ENCODE results near the gene ULBP2. TPM values are rescaled to one million over a fixed set of nuclear protein-coding genes. Genes with fewer than 3 reads are reported as not detected.

The ULBP2 gene
- total RNA-seq, 1 donor: 2.5 TPM

DNA sequence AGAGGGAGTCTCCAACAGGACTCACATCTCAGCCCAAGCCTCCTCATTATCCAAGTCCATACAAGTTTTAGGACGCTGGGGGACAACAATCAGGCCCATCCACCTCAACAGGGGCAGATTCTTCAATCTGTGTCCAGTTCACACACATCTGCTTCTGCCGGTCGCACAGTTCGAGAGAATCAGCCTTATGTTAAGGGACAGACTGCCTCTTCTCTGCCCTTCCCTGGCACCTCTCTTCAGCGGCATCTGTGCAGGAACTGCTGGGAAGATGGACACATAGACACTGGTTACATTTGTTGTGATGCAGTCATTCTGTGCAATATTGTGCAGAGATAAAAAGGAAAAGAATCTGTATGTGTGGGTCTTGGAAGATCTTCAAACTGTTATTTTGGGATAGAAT lies 43.0 kb downstream of the ULBP2 start:
- H3K9me3 ChIP-seq (ENCODE audit: low read depth, low read length): peaks cover 9% of the 10 kb centered on the region
- H3K79me2 ChIP-seq (ENCODE audit: insufficient read depth, low read length): no peaks in the 10 kb centered on the region
- H3K4me1 ChIP-seq (ENCODE audit: insufficient read depth, low read length): no peaks in the 10 kb centered on the region
- no peak overlapping the region for H3K4me3 ChIP-seq (ENCODE audit: insufficient read depth, low read length)
- H3K36me3 ChIP-seq (ENCODE audit: insufficient read depth, low read length): no peaks in the 10 kb centered on the region
- H3K27me3 ChIP-seq (ENCODE audit: insufficient read depth, low read length): peaks cover 80% of the 10 kb centered on the region
- TF ChIP-seq CTCF (IDR thresholded peaks at IDR 0.05; ENCODE audit: extremely low read depth, low read depth, low read length): no peak
- no peaks in the 10 kb centered on the region for H4K20me1 ChIP-seq (ENCODE audit: insufficient read depth, low read length)
- no peak overlapping the region for H3K27ac ChIP-seq (ENCODE audit: low read depth, low read length)
- H2AFZ ChIP-seq (ENCODE audit: low read length): no peak overlapping the region
- DNase-seq (ENCODE audit: insufficient read length, low spot score, missing footprints): no peak
- H3K4me2 ChIP-seq (ENCODE audit: insufficient read depth, low read length): no peak overlapping the region

DNA sequence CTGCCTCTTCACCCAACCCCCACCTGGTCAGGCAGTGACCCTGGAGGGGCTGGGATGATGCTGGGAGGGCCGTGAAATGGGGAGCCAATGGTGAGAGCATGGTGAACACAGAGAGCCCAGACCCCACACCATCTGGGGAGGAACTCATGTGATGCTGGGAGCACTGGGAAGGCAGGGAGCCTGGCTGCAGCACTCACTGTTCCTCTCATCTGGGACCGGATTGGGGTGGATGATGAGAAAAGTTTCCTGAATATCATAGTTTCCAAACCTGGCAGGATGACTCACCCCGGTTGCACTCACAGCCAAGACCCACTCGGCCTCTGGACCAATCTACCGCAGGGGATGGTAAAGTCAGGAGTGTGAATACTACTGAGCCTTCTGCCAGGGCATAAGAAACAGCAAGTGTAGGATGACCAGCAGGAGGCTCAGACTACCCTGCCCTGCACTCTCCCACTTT lies 43.7 kb downstream of the ULBP2 start:
- Histone ChIP-seq H2AFZ (ENCODE audit: low read length) (no peak overlapping the region), H3K27me3 (ENCODE audit: insufficient read depth, low read length) (peaks cover 87% of the 10 kb centered on the region), H3K27ac (ENCODE audit: low read depth, low read length) (no peak overlapping the region), H3K4me1 (ENCODE audit: insufficient read depth, low read length) (no peaks in the 10 kb centered on the region), H3K79me2 (ENCODE audit: insufficient read depth, low read length) (no peaks in the 10 kb centered on the region), H3K4me2 (ENCODE audit: insufficient read depth, low read length) (no peak overlapping the region), H3K36me3 (ENCODE audit: insufficient read depth, low read length) (no peaks in the 10 kb centered on the region), H3K9me3 (ENCODE audit: low read depth, low read length) (peaks cover 9% of the 10 kb centered on the region), H4K20me1 (ENCODE audit: insufficient read depth, low read length) (no peaks in the 10 kb centered on the region), H3K4me3 (ENCODE audit: insufficient read depth, low read length) (no peak overlapping the region)
- DNase-seq (ENCODE audit: insufficient read length, low spot score, missing footprints): no peak
- no peak for TF ChIP-seq CTCF (IDR thresholded peaks at IDR 0.05; ENCODE audit: extremely low read depth, low read depth, low read length)

- Histone ChIP-seq H3K4me2 (ENCODE audit: insufficient read depth, low read length) (no peak overlapping the region), H3K9me3 (ENCODE audit: low read depth, low read length) (peaks cover 9% of the 10 kb centered on the region), H3K27me3 (ENCODE audit: insufficient read depth, low read length) (peaks cover 91% of the 10 kb centered on the region), H3K36me3 (ENCODE audit: insufficient read depth, low read length) (no peaks in the 10 kb centered on the region), H2AFZ (ENCODE audit: low read length) (no peak overlapping the region), H3K79me2 (ENCODE audit: insufficient read depth, low read length) (no peaks in the 10 kb centered on the region), H3K27ac (ENCODE audit: low read depth, low read length) (no peak overlapping the region), H3K4me1 (ENCODE audit: insufficient read depth, low read length) (no peaks in the 10 kb centered on the region), H4K20me1 (ENCODE audit: insufficient read depth, low read length) (no peaks in the 10 kb centered on the region), H3K4me3 (ENCODE audit: insufficient read depth, low read length) (no peak overlapping the region)
- TF ChIP-seq CTCF (IDR thresholded peaks at IDR 0.05; ENCODE audit: extremely low read depth, low read depth, low read length): no peak
- no peak for DNase-seq (ENCODE audit: insufficient read length, low spot score, missing footprints)
These were observed 45.8 kb downstream of the ULBP2 start for GRCh38 chr6:149987602-149988107.

GRCh38 chr6:149988550-149989346 lies 46.9 kb downstream of the ULBP2 start:
- H3K79me2 ChIP-seq (ENCODE audit: insufficient read depth, low read length): no peaks in the 10 kb centered on the region
- no peak overlapping the region for H3K27ac ChIP-seq (ENCODE audit: low read depth, low read length)
- H3K36me3 ChIP-seq (ENCODE audit: insufficient read depth, low read length): no peaks in the 10 kb centered on the region
- H3K4me2 ChIP-seq (ENCODE audit: insufficient read depth, low read length): no peak overlapping the region
- H3K4me3 ChIP-seq (ENCODE audit: insufficient read depth, low read length): no peak overlapping the region
- no peak for TF ChIP-seq CTCF (IDR thresholded peaks at IDR 0.05; ENCODE audit: extremely low read depth, low read depth, low read length)
- H2AFZ ChIP-seq (ENCODE audit: low read length): no peak overlapping the region
- H4K20me1 ChIP-seq (ENCODE audit: insufficient read depth, low read length): no peaks in the 10 kb centered on the region
- no peaks in the 10 kb centered on the region for H3K4me1 ChIP-seq (ENCODE audit: insufficient read depth, low read length)
- DNase-seq (ENCODE audit: insufficient read length, low spot score, missing footprints): no peak
- H3K27me3 ChIP-seq (ENCODE audit: insufficient read depth, low read length): peaks cover 93% of the 10 kb centered on the region
- peaks cover 9% of the 10 kb centered on the region for H3K9me3 ChIP-seq (ENCODE audit: low read depth, low read length)
